IMR-90 (cell line): ENCODE results near the gene CCKAR. TPM values are rescaled to one million over a fixed set of nuclear protein-coding genes. Genes with fewer than 3 reads are reported as not detected.

Experiments
- ATAC-seq: fragments of 200-7000 bp; cut with Tn5 transposase; 2 replicates; pipeline ENCODE4 v1.9.1; 2020; ENCODE audit warnings: low read depth, mild to moderate bottlenecking, moderate library complexity
- BruUV-seq: library from RNA; stranded (reverse); fragments of 400-500 nt; replicated peaks from 2 replicates; lab custom pipeline; 2021; lab: Mats Ljungman, UMichigan
- CTCF ChIA-PET: fragments of 300-600 bp; formaldehyde crosslinking; extraction: SDS; loops from one replicate; lab custom pipeline; 2021; ENCODE audit warnings: antibody characterized with exemption; lab: Yijun Ruan, JAX
- POLR2A ChIA-PET: fragments of 300-600 bp; sonication (Branson Sonifier 250); formaldehyde crosslinking; loops from one replicate; lab custom pipeline; 2022; ENCODE audit warnings: antibody characterized with exemption; ENCODE audit not compliant: unreplicated experiment; lab: Charles Lee
- DNase-seq: peaks from one replicate; pipeline ENCODE4 v3.0.0; 2013
- H2AFZ ChIP-seq: replicated peaks from 2 replicates; pipeline ENCODE3; 2013; ENCODE audit warnings: low read length, mild to moderate bottlenecking; ENCODE audit not compliant: poor library complexity
- H2AK5ac ChIP-seq: 2 replicates; pipeline ENCODE4 v1.6.1; 2013; ENCODE audit warnings: low read depth, low read length, inconsistent platforms
- H2AK9ac ChIP-seq: replicated peaks from 2 replicates; pipeline ENCODE3; 2013; ENCODE audit warnings: mild to moderate bottlenecking, low read depth, low read length, moderate library complexity; ENCODE audit not compliant: poor library complexity
- H2BK120ac ChIP-seq: 2 replicates; pipeline ENCODE4 v1.6.1; 2013; ENCODE audit warnings: low read depth, low read length, inconsistent platforms
- H2BK15ac ChIP-seq: 3 replicates; pipeline ENCODE4 v1.6.1; 2013; ENCODE audit warnings: low read depth, low read length, inconsistent platforms
- H2BK20ac ChIP-seq: 2 replicates; pipeline ENCODE4 v1.6.1; 2013; ENCODE audit warnings: low read depth, mild to moderate bottlenecking, inconsistent platforms, low read length, moderate library complexity
- H2BK5ac ChIP-seq: 2 replicates; pipeline ENCODE4 v1.6.1; 2013; ENCODE audit warnings: mild to moderate bottlenecking, low read depth, low read length, inconsistent platforms; ENCODE audit not compliant: poor library complexity, severe bottlenecking
- H3K14ac ChIP-seq: replicated peaks from 2 replicates; pipeline ENCODE4 v1.6.1; 2013; ENCODE audit warnings: low read depth, low read length, inconsistent platforms
- H3K18ac ChIP-seq: 2 replicates; pipeline ENCODE4 v1.6.1; 2013; ENCODE audit warnings: low read depth, low read length, control low read depth
- H3K23ac ChIP-seq: 2 replicates; pipeline ENCODE4 v1.6.1; 2013; ENCODE audit warnings: low read depth, low read length, inconsistent platforms
- H3K27ac ChIP-seq: 2 replicates; pipeline ENCODE4 v1.5.1; 2013; ENCODE audit warnings: mild to moderate bottlenecking, control low read depth, low read length; ENCODE audit not compliant: insufficient read depth
- H3K27me3 ChIP-seq: 2 replicates; pipeline ENCODE4 v1.6.1; 2013; ENCODE audit warnings: low read length; ENCODE audit not compliant: control insufficient read depth, insufficient read depth
- H3K36me3 ChIP-seq: 2 replicates; pipeline ENCODE4 v1.6.1; 2013; ENCODE audit warnings: low read length, mixed read lengths; ENCODE audit not compliant: control insufficient read depth, insufficient read depth
- H3K4ac ChIP-seq: 2 replicates; pipeline ENCODE4 v1.6.1; 2013; ENCODE audit warnings: low read depth, low read length, inconsistent platforms
- H3K4me1 ChIP-seq: 2 replicates; pipeline ENCODE4 v1.6.1; 2013; ENCODE audit warnings: low read length, mixed read lengths; ENCODE audit not compliant: control insufficient read depth, insufficient read depth
- H3K4me2 ChIP-seq: 2 replicates; pipeline ENCODE4 v1.6.1; 2013; ENCODE audit warnings: low read depth, mild to moderate bottlenecking, control low read depth, low read length, moderate library complexity
- H3K4me3 ChIP-seq: 2 replicates; pipeline ENCODE4 v1.5.1; 2013; ENCODE audit warnings: low read depth, mild to moderate bottlenecking, control low read depth, low read length, moderate library complexity; ENCODE audit not compliant: insufficient read depth
- H3K56ac ChIP-seq: 2 replicates; pipeline ENCODE4 v1.6.1; 2013; ENCODE audit warnings: low read length, inconsistent platforms; ENCODE audit not compliant: insufficient read depth; ENCODE audit errors: extremely low read depth
- H3K79me1 ChIP-seq, 2 experiments: 2 replicates each; pipeline ENCODE4 v1.6.1; 2013; ENCODE audit warnings: low read length in 2 of 2, inconsistent platforms in 1 of 2, low read depth in 1 of 2
- H3K9ac ChIP-seq: 2 replicates; pipeline ENCODE4 v1.6.1; 2013; ENCODE audit warnings: low read depth, low read length, control low read depth
- H3K9me1 ChIP-seq: 2 replicates; pipeline ENCODE4 v1.6.1; 2013; ENCODE audit warnings: low read length, inconsistent platforms; ENCODE audit not compliant: insufficient read depth
- H3K9me3 ChIP-seq: 2 replicates; pipeline ENCODE4 v1.6.1; 2013; ENCODE audit warnings: low read length; ENCODE audit not compliant: control insufficient read depth, insufficient read depth
- H4K20me1 ChIP-seq: 2 replicates; pipeline ENCODE4 v1.6.1; 2013; ENCODE audit warnings: low read length, inconsistent platforms; ENCODE audit not compliant: insufficient read depth
- H4K5ac ChIP-seq: 2 replicates; pipeline ENCODE4 v1.6.1; 2013; ENCODE audit warnings: mild to moderate bottlenecking, low read depth, low read length, control low read depth
- H4K8ac ChIP-seq, 2 experiments: 2 replicates each; pipeline ENCODE4 v1.6.1; 2013; ENCODE audit warnings: low read depth in 2 of 2, low read length in 2 of 2, control low read depth in 1 of 2, inconsistent platforms in 1 of 2
- H4K91ac ChIP-seq: 2 replicates; pipeline ENCODE4 v1.6.1; 2013; ENCODE audit warnings: low read depth, low read length, inconsistent platforms; ENCODE audit not compliant: insufficient read depth
- CHD1 ChIP-seq: IDR thresholded peaks from 2 replicates; pipeline ENCODE4 v1.6.1; 2012; ENCODE audit warnings: low read depth, low read length, improper control_type of control experiment
- FOS ChIP-seq: fragments of 150-350 bp; IDR thresholded peaks from 2 replicates; pipeline ENCODE4 v1.6.1; 2016; ENCODE audit warnings: low read depth, low read length
- MAFK ChIP-seq: IDR thresholded peaks from 2 replicates; pipeline ENCODE4 v1.6.1; 2012; ENCODE audit warnings: low read depth, low read length, improper control_type of control experiment
- MXI1 ChIP-seq: IDR thresholded peaks from 2 replicates; pipeline ENCODE4 v1.6.1; 2012; ENCODE audit warnings: low read depth, mild to moderate bottlenecking, low read length, moderate library complexity, borderline replicate concordance
- POLR2A ChIP-seq: IDR thresholded peaks from 2 replicates; pipeline ENCODE4 v1.6.1; 2012; ENCODE audit warnings: mild to moderate bottlenecking, low read depth, low read length
- RCOR1 ChIP-seq: IDR thresholded peaks from 2 replicates; pipeline ENCODE4 v1.6.1; 2012; ENCODE audit warnings: mild to moderate bottlenecking, low read length, improper control_type of control experiment; ENCODE audit not compliant: insufficient replicate concordance
- RFX5 ChIP-seq: IDR thresholded peaks from 2 replicates; pipeline ENCODE4 v1.8.0; 2012; ENCODE audit warnings: low read depth, mild to moderate bottlenecking, low read length, moderate library complexity
- WGBS, 2 experiments: methylation state at CpG; one replicate each; pipeline versions ENCODE4 v1.1.5 to v1.1.7; 2013; ENCODE audit warnings: missing lambda C conversion rate in 2 of 2; ENCODE audit not compliant: insufficient read length in 1 of 2; ENCODE audit errors: extremely low coverage in 2 of 2; 5-methylcytosine and 5-hydroxymethylcytosine counted together
- dilution Hi-C: fragments of 300-500 bp; cut with HindIII; formaldehyde crosslinking; loops from one replicate; pipeline ENCODE4 v1.14.3; 2018; ENCODE audit warnings: low sequenced_read_pairs; ENCODE audit not compliant: unreplicated experiment
- in situ Hi-C: fragments of 300-500 bp; cut with MboI; formaldehyde crosslinking; loops from 3 replicates; pipeline ENCODE4 v1.14.3; 2019; ENCODE audit warnings: low sequenced_read_pairs, inconsistent platforms, mixed read lengths
- intact Hi-C: fragments of 100-400 bp; cut with micrococcal nuclease; formaldehyde crosslinking; loops from 2 replicates; pipeline ENCODE4 v1.10.0; 2022
- polyA plus RNA-seq, 3 experiments: library from polyadenylated mRNA; depleted of rRNA; stranded (reverse); fragments of >200 nt; gene quantifications; 2 replicates each; pipeline ENCODE4 v1.2.3, GENCODE V29; 2012; ENCODE audit warnings: low replicate concordance in 1 of 3
- total RNA-seq: library from RNA; depleted of rRNA; stranded (reverse); fragments of >200 nt; gene quantifications from 2 replicates; pipeline ENCODE4 v1.2.3, GENCODE V29; 2012
- TF ChIP-seq, protein P1 (sequence below): fragments of 150-350 bp; IDR thresholded peaks from 2 replicates; pipeline ENCODE4 v1.6.1; 2017; ENCODE audit warnings: mild to moderate bottlenecking, antibody characterized with exemption, low read length, low read depth
- TF ChIP-seq, protein P2 (sequence below): fragments of 150-350 bp; IDR thresholded peaks from 2 replicates; pipeline ENCODE4 v1.6.1; 2016; ENCODE audit warnings: low read depth, mild to moderate bottlenecking, low read length, moderate library complexity, borderline replicate concordance

Gene CCKAR
- total and polyA plus RNA-seq, 2 of the 4 experiments (the other 2 are of a cell fraction): not detected

DNA sequence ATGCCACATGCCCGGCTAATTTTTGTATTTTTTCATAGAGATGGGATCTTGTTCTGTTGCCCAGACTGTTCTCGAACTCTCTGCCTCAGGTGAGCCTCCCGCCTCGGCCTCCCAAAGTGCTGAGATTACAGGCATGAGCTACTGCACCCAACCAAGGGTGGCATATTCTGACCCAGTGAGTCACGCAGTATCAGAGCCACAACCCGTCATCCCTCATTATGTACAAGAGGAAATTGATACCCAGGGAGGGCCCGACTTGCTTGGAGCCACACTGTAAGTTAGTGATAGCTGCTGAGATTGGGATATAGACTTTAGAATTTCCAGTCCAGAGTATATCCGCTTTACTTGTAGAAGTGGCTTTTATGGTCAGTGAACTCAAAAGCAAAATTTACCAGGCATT, 14.6 kb downstream of the CCKAR start:
- H3K9me3 ChIP-seq: no peaks in the 10 kb centered on the region
- H2BK5ac ChIP-seq: no peak overlapping the region
- no peak overlapping the region for H2BK20ac ChIP-seq
- H3K9me1 ChIP-seq: no peaks in the 10 kb centered on the region
- ChIA-PET CTCF (no interaction called here), POLR2A (no interaction called here)
- no peak overlapping the region for H3K4ac ChIP-seq
- no peak overlapping the region for H2BK15ac ChIP-seq
- H2AK9ac ChIP-seq: no peak overlapping the region
- no peak overlapping the region for H3K27ac ChIP-seq
- intact Hi-C loops: no loop called here
- no peak overlapping the region for H2BK120ac ChIP-seq
- no peak overlapping the region for H4K8ac ChIP-seq
- no peak overlapping the region; the same call in 1 of the 2 replicates for H3K18ac ChIP-seq
- BruUV-seq: no TSS peak
- no peak overlapping the region for H2AK5ac ChIP-seq
- no peaks in the 10 kb centered on the region for H3K36me3 ChIP-seq
- no peaks in the 10 kb centered on the region for H3K4me1 ChIP-seq
- no peak overlapping the region for H4K91ac ChIP-seq
- no peak overlapping the region for H3K4me3 ChIP-seq
- H2AFZ ChIP-seq: no peak overlapping the region
- no peaks in the 10 kb centered on the region for H3K79me1 ChIP-seq
- DNase-seq (no peak), ATAC-seq (no peak)
- in situ Hi-C loops: no loop called here
- H3K9ac ChIP-seq: no peak overlapping the region
- 90% methylated on average over 2 of the region's 8 CpGs; no CpG with 5 or more reads in 1 of the 2 experiments for WGBS, 2 experiments
- TF ChIP-seq CHD1: no peak
- TF ChIP-seq, protein P1, sequence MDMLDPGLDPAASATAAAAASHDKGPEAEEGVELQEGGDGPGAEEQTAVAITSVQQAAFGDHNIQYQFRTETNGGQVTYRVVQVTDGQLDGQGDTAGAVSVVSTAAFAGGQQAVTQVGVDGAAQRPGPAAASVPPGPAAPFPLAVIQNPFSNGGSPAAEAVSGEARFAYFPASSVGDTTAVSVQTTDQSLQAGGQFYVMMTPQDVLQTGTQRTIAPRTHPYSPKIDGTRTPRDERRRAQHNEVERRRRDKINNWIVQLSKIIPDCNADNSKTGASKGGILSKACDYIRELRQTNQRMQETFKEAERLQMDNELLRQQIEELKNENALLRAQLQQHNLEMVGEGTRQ: no peak
- TF ChIP-seq FOS: no peak
- TF ChIP-seq RFX5: no peak
- TF ChIP-seq, protein P2, sequence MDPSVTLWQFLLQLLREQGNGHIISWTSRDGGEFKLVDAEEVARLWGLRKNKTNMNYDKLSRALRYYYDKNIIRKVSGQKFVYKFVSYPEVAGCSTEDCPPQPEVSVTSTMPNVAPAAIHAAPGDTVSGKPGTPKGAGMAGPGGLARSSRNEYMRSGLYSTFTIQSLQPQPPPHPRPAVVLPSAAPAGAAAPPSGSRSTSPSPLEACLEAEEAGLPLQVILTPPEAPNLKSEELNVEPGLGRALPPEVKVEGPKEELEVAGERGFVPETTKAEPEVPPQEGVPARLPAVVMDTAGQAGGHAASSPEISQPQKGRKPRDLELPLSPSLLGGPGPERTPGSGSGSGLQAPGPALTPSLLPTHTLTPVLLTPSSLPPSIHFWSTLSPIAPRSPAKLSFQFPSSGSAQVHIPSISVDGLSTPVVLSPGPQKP: no peak
- TF ChIP-seq MAFK: no peak
- TF ChIP-seq MXI1: no peak
- no peak for TF ChIP-seq RCOR1
- TF ChIP-seq POLR2A: no peak
- H3K4me2 ChIP-seq: no peak overlapping the region
- H3K56ac ChIP-seq: no peak overlapping the region
- peaks cover 8% of the 10 kb centered on the region; the same call in 1 of the 2 replicates for H3K27me3 ChIP-seq
- no peaks in the 10 kb centered on the region for H4K20me1 ChIP-seq
- H4K5ac ChIP-seq: no peak overlapping the region
- dilution Hi-C loops: no loop called here
- no peak overlapping the region for H3K14ac ChIP-seq
- H3K23ac ChIP-seq: no peak overlapping the region
